Tibial artery (tissue), 4 donors: ENCODE measurements around the gene SUGCT.

ENCODE experiments used
- DNase-seq, 2 donors: peaks; one replicate each; pipeline ENCODE4 v3.0.0-alpha.2; 2019
- H3K27ac ChIP-seq, 2 donors: fragments of 200-600 bp; sonication (generic) in 1 of 2; 1 replicate in 1 of 2; 2 replicates in 1 of 2; pipeline ENCODE4 v1.5.1; 2018 to 2019; ENCODE audit warnings: mild to moderate bottlenecking in 1 of 2
- H3K27me3 ChIP-seq, 2 donors: fragments of 200-600 bp; sonication (generic) in 1 of 2; one replicate each; pipeline versions ENCODE4 v1.5.1 to v1.6.0; 2016 to 2019
- H3K36me3 ChIP-seq, 3 donors: fragments of 200-600 bp; sonication (generic) in 2 of 3; one replicate each; pipeline ENCODE4 v1.5.1; 2016 to 2019; ENCODE audit warnings: mild to moderate bottlenecking in 2 of 3
- H3K4me1 ChIP-seq, 4 donors: fragments of 200-600 bp; sonication (generic) in 2 of 4; 1 replicate in 3 of 4; 2 replicates in 1 of 4; pipeline ENCODE4 v1.5.1; 2016 to 2019
- H3K4me3 ChIP-seq, 2 donors: fragments of 200-600 bp; sonication (generic) in 1 of 2; 1 replicate in 1 of 2; 2 replicates in 1 of 2; pipeline ENCODE4 v1.5.1; 2018 to 2019; ENCODE audit warnings: mild to moderate bottlenecking in 2 of 2
- H3K9me3 ChIP-seq, 3 donors: fragments of 200-600 bp; sonication (generic) in 1 of 3; one replicate each; pipeline ENCODE4 v1.5.1; 2016 to 2019
- CTCF ChIP-seq, 2 experiments: fragments of 200-600 bp in 1 of 2; fragments of 450-650 bp in 1 of 2; IDR thresholded peaks; one replicate each; pipeline ENCODE4 v1.5.1; 2017 to 2019; ENCODE audit warnings: antibody characterized with exemption in 2 of 2, mild to moderate bottlenecking in 1 of 2, moderate library complexity in 1 of 2
- intact Hi-C: fragments of 100-400 bp; cut with DNase I; formaldehyde crosslinking; loops from one replicate; pipeline ENCODE4 v1.15.0; 2023; ENCODE audit warnings: low total_unique reads

The SUGCT gene

GRCh38 chr7:40833191-40833887 is 698.5 kb downstream of the SUGCT start:
- peaks cover 0 to 47% (median 4%) of the 10 kb centered on the region in 4 donors for H3K4me1 ChIP-seq
- no peaks in the 10 kb centered on the region for H3K36me3 ChIP-seq
- H3K9me3 ChIP-seq: no peaks in the 10 kb centered on the region
- no peaks in the 10 kb centered on the region for H3K27me3 ChIP-seq
- peak overlapping the region in 1 of 2 donors; percentile 14 for H3K27ac ChIP-seq
- intact Hi-C loops: no loop called here
- no peak for TF ChIP-seq CTCF (IDR thresholded peaks at IDR 0.05)
- no peak overlapping the region for H3K4me3 ChIP-seq
- no peak for DNase-seq

GRCh38 chr7:40833888-40834234 is 699.1 kb downstream of the SUGCT start:
- DNase-seq: no peak
- intact Hi-C loops: no loop called here
- Histone ChIP-seq H3K27ac (peak overlapping the region in 1 of 2 donors; percentile 14), H3K9me3 (no peaks in the 10 kb centered on the region), H3K4me3 (no peak overlapping the region), H3K4me1 (peaks cover 0 to 43% (median 3%) of the 10 kb centered on the region in 4 donors), H3K27me3 (no peaks in the 10 kb centered on the region), H3K36me3 (no peaks in the 10 kb centered on the region)
- no peak for TF ChIP-seq CTCF (IDR thresholded peaks at IDR 0.05)

DNA sequence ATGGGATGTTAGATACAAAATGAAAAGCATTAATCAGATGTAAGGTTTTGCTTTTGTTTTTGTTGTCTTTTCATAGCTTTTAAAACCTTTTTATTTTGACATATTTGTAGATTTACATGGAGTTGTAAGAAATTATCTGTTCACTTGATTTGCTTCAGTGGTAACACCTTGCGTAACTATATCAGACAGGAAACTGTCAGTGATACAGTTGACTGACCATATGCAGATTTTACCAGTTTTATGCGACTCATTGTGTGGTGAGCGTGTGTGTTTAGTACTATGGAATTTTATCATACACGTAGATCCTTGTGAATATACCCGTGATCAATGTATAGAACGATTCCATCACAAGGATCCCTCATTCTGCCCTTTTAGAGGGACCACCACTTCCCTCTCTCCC is 701.4 kb downstream of the SUGCT start:
- Histone ChIP-seq H3K36me3 (peaks cover 0 to 5% (median 0%) of the 10 kb centered on the region in 3 donors), H3K9me3 (peaks cover 0 to 4% (median 4%) of the 10 kb centered on the region in 3 donors), H3K27ac (no peak overlapping the region), H3K4me1 (peaks cover 0 to 30% (median 2%) of the 10 kb centered on the region in 4 donors), H3K4me3 (no peak overlapping the region), H3K27me3 (no peaks in the 10 kb centered on the region)
- TF ChIP-seq CTCF (IDR thresholded peaks at IDR 0.05): no peak
- DNase-seq: no peak
- intact Hi-C loops: no loop called here

GRCh38 chr7:40839881-40840280 is 705.1 kb downstream of the SUGCT start:
- peaks cover 0 to 4% (median 4%) of the 10 kb centered on the region in 3 donors for H3K9me3 ChIP-seq
- no peaks in the 10 kb centered on the region for H3K27me3 ChIP-seq
- peaks cover 0 to 5% (median 0%) of the 10 kb centered on the region in 3 donors for H3K36me3 ChIP-seq
- intact Hi-C loops: loop anchor here (10.0 kb wide), 2 partner anchors 65 to 855 kb away; no protein-coding TSS in a partner anchor
- TF ChIP-seq CTCF (IDR thresholded peaks at IDR 0.05): no peak
- H3K4me3 ChIP-seq: no peak overlapping the region
- peaks cover 0 to 26% (median 3%) of the 10 kb centered on the region in 4 donors for H3K4me1 ChIP-seq
- H3K27ac ChIP-seq: no peak overlapping the region
- DNase-seq: no peak

- Histone ChIP-seq H3K36me3 (peaks cover 0 to 5% (median 0%) of the 10 kb centered on the region in 3 donors), H3K27ac (no peak overlapping the region), H3K27me3 (no peaks in the 10 kb centered on the region), H3K9me3 (peaks cover 0 to 4% (median 4%) of the 10 kb centered on the region in 3 donors), H3K4me3 (no peak overlapping the region), H3K4me1 (peaks cover 0 to 36% (median 4%) of the 10 kb centered on the region in 4 donors)
- DNase-seq: no peak
- intact Hi-C loops: loop anchor here (10.0 kb wide), 2 partner anchors 64 to 854 kb away; no protein-coding TSS in a partner anchor
- no peak for TF ChIP-seq CTCF (IDR thresholded peaks at IDR 0.05)
Measured at GRCh38 chr7:40840990-40841389, 706.2 kb downstream of the SUGCT start.
